GM12874 (cell line): Measurements from ENCODE around the gene WDFY2.

Experiments used
- CTCF ChIP-seq: IDR thresholded peaks from 2 replicates; pipeline ENCODE4 v1.5.1; 2011; ENCODE audit warnings: low read depth, mild to moderate bottlenecking, control low read depth, low read length, moderate library complexity; ENCODE audit not compliant: insufficient read depth

Gene WDFY2

GRCh38 chr13:51596541-51596940 lies 12.3 kb downstream of the WDFY2 start:
- TF ChIP-seq CTCF = no peak

- TF ChIP-seq CTCF = peak; percentile 12; the same call in 1 of the 2 replicates
Measured at GRCh38 chr13:51599444-51600176, 15.3 kb downstream of the WDFY2 start.

- no peak for TF ChIP-seq CTCF
Measured at GRCh38 chr13:51600703-51601102, 16.4 kb downstream of the WDFY2 start.

GRCh38 chr13:51601601-51602565 lies 17.6 kb downstream of the WDFY2 start:
- TF ChIP-seq CTCF = no peak

GRCh38 chr13:51603716-51604115 lies 19.5 kb downstream of the WDFY2 start:
- no peak for TF ChIP-seq CTCF

- no peak for TF ChIP-seq CTCF
Measured at GRCh38 chr13:51605698-51606097, 21.4 kb downstream of the WDFY2 start.

GRCh38 chr13:51607165-51607564 lies 22.9 kb downstream of the WDFY2 start:
- TF ChIP-seq CTCF = no peak
